GM20000 (cell line): ENCODE results near the gene GAREM1.
"Not testable (repeated sequence)": the region's sequence is repeated elsewhere in the genome, so short reads cannot be mapped to it uniquely, and the experiment has no call there.

Experiments used
- DNase-seq: peaks from one replicate; pipeline ENCODE4 v3.0.0; 2012; ENCODE audit warnings: low spot score
- CTCF ChIP-seq: IDR thresholded peaks from 2 replicates; pipeline ENCODE4 v1.5.1; 2012; ENCODE audit warnings: mild to moderate bottlenecking, control low read depth; ENCODE audit errors: extremely low read depth, missing control alignments

The GAREM1 gene

GRCh38 chr18:32355896-32356295, 114.8 kb downstream of the GAREM1 start:
- TF ChIP-seq CTCF, result no peak
- no peak for DNase-seq

GRCh38 chr18:32354518-32354917, 116.2 kb downstream of the GAREM1 start:
- DNase-seq, result no peak
- no peak for TF ChIP-seq CTCF

GRCh38 chr18:32353257-32353656, 117.4 kb downstream of the GAREM1 start:
- no peak for DNase-seq
- no peak for TF ChIP-seq CTCF

GRCh38 chr18:32351032-32351431, 119.7 kb downstream of the GAREM1 start:
- no peak for TF ChIP-seq CTCF
- DNase-seq, result no peak

GRCh38 chr18:32349728-32350395, 120.8 kb downstream of the GAREM1 start:
- DNase-seq, result no peak
- TF ChIP-seq CTCF, result no peak

GRCh38 chr18:32346671-32347070, 124.0 kb downstream of the GAREM1 start:
- TF ChIP-seq CTCF, result no peak
- no peak for DNase-seq

GRCh38 chr18:32343634-32344033, 127.0 kb downstream of the GAREM1 start:
- no peak for DNase-seq

GRCh38 chr18:32341112-32341511, 129.6 kb downstream of the GAREM1 start:
- DNase-seq, result not testable (repeated sequence)

More at GRCh38 chr18:32343634-32344033, 127.0 kb downstream of the GAREM1 start:
- TF ChIP-seq CTCF, result no peak
